MV-4-11 (cell line): ENCODE results near the gene PNPLA3.

Source experiments
- DNase-seq: peaks from one replicate; lab custom pipeline; 2025; lab: John Stamatoyannopoulos, UW

Gene PNPLA3

GRCh38 chr22:43923631-43924464 lies at the start of gene PNPLA3:
Gene PNPLA3 (plus strand): TSS chr22:43923805. CDS start chr22:43923912, 107 bp downstream.
- DNase-seq, result peak; percentile 68

- no peak for DNase-seq
Observed at GRCh38 chr22:43876866-43877509, 46.6 kb upstream of the PNPLA3 start.

GRCh38 chr22:43878079-43878795 lies 45.4 kb upstream of the PNPLA3 start:
- no peak for DNase-seq

GRCh38 chr22:43878831-43879550 lies 44.6 kb upstream of the PNPLA3 start:
- DNase-seq, result no peak

GRCh38 chr22:43879901-43880540 lies 43.6 kb upstream of the PNPLA3 start:
- DNase-seq, result no peak

GRCh38 chr22:43880541-43880991 lies 43.0 kb upstream of the PNPLA3 start:
- DNase-seq, result no peak

GRCh38 chr22:43881091-43882061 lies 42.2 kb upstream of the PNPLA3 start:
- DNase-seq, result no peak

- peak; percentile 68 for DNase-seq
Observed at GRCh38 chr22:43882122-43882767, 41.4 kb upstream of the PNPLA3 start.

- DNase-seq, result peak; percentile 53
Observed at GRCh38 chr22:43883012-43883661, 40.5 kb upstream of the PNPLA3 start.

- DNase-seq, result no peak
Observed at GRCh38 chr22:43883719-43884415, 39.7 kb upstream of the PNPLA3 start.

GRCh38 chr22:43884600-43885318 lies 38.8 kb upstream of the PNPLA3 start:
- DNase-seq, result peak; percentile 78

- no peak for DNase-seq
Observed at GRCh38 chr22:43885319-43885671, 38.3 kb upstream of the PNPLA3 start.

GRCh38 chr22:43885786-43886185 lies 37.8 kb upstream of the PNPLA3 start:
- no peak for DNase-seq

- no peak for DNase-seq
Observed at GRCh38 chr22:43886231-43886630, 37.4 kb upstream of the PNPLA3 start.

GRCh38 chr22:43887391-43887790 lies 36.2 kb upstream of the PNPLA3 start:
- DNase-seq, result no peak

GRCh38 chr22:43888740-43889139 lies 34.9 kb upstream of the PNPLA3 start:
- DNase-seq, result no peak

- DNase-seq, result no peak
Observed at GRCh38 chr22:43889201-43889859, 34.3 kb upstream of the PNPLA3 start.
